PC-3 (cell line): ENCODE data around the gene MRGPRX4.

Experiments used
- CTCF ChIP-seq: fragments of 300-600 bp; sonication (generic); conservative IDR thresholded peaks from 2 replicates; pipeline ENCODE4 v1.5.1; 2017; ENCODE audit warnings: antibody characterized with exemption, low read depth, mild to moderate bottlenecking, low read length
- EZH2phosphoT487 ChIP-seq: fragments of 300-600 bp; sonication (generic); IDR thresholded peaks from 2 replicates; pipeline ENCODE4 v1.6.1; 2018; ENCODE audit warnings: mild to moderate bottlenecking, antibody characterized with exemption, low read length, borderline replicate concordance

- no peak for TF ChIP-seq CTCF
- no peak for TF ChIP-seq EZH2phosphoT487
Measured at GRCh38 chr11:18151581-18151980, 21.1 kb upstream of the MRGPRX4 start.
